PC-3 (cell line): ENCODE measurements around the gene BCLAF1. TPM values are rescaled to one million over a fixed set of nuclear protein-coding genes. Genes with fewer than 3 reads are reported as not detected.

Source experiments
- ATAC-seq: fragments of 200-7000 bp; cut with Tn5 transposase; 2 replicates; pipeline ENCODE4 v1.9.1; 2020; ENCODE audit warnings: mild to moderate bottlenecking, moderate library complexity
- BruUV-seq: library from RNA; stranded (reverse); fragments of 400-500 nt; replicated peaks from 2 replicates; lab custom pipeline; 2021; lab: Mats Ljungman, UMichigan
- CTCF ChIA-PET: fragments of 300-600 bp; sonication (Branson Sonifier 250); formaldehyde crosslinking; loops from one replicate; lab custom pipeline; 2022; ENCODE audit warnings: antibody characterized with exemption; lab: Charles Lee
- POLR2A ChIA-PET: fragments of 300-600 bp; sonication (Branson Sonifier 250); formaldehyde crosslinking; loops from one replicate; lab custom pipeline; 2022; ENCODE audit warnings: antibody characterized with exemption; ENCODE audit not compliant: unreplicated experiment; lab: Charles Lee
- DNase-seq: peaks from one replicate; pipeline ENCODE4 v3.0.0-alpha.2; 2015
- H2AFZ ChIP-seq: fragments of 300-600 bp; sonication (generic); 2 replicates; pipeline ENCODE4 v1.6.0; 2016; ENCODE audit warnings: antibody characterized with exemption, low read length
- H3F3A ChIP-seq: fragments of 300-600 bp; sonication (generic); one replicate; pipeline ENCODE4 v1.6.0; 2017; ENCODE audit warnings: antibody characterized with exemption, low read length, control low read depth, mild to moderate bottlenecking; ENCODE audit not compliant: unreplicated experiment
- H3K27ac ChIP-seq: fragments of 300-600 bp; sonication (generic); 2 replicates; pipeline ENCODE4 v1.5.1; 2016; ENCODE audit warnings: mild to moderate bottlenecking, low read length
- H3K27me3 ChIP-seq: fragments of 300-600 bp; sonication (generic); 2 replicates; pipeline ENCODE4 v1.6.1; 2016; ENCODE audit warnings: low read length, mixed read lengths
- H3K36me3 ChIP-seq: fragments of 300-600 bp; sonication (generic); 2 replicates; pipeline ENCODE4 v1.6.1; 2016; ENCODE audit warnings: low read depth, mixed run types, low read length, mixed read lengths
- H3K4me1 ChIP-seq: fragments of 300-600 bp; sonication (generic); 2 replicates; pipeline ENCODE4 v1.5.1; 2016; ENCODE audit warnings: low read length; ENCODE audit not compliant: insufficient read depth
- H3K4me2 ChIP-seq: fragments of 300-600 bp; sonication (generic); 2 replicates; pipeline ENCODE4 v1.6.0; 2016; ENCODE audit warnings: low read length
- H3K4me3 ChIP-seq: fragments of 300-600 bp; sonication (generic); 2 replicates; pipeline ENCODE4 v1.5.1; 2016; ENCODE audit warnings: mild to moderate bottlenecking, low read length, mixed read lengths
- H3K79me2 ChIP-seq: fragments of 300-600 bp; sonication (generic); 2 replicates; pipeline ENCODE4 v1.6.1; 2017; ENCODE audit warnings: low read length, mixed read lengths
- H3K9ac ChIP-seq: fragments of 300-600 bp; sonication (generic); 2 replicates; pipeline ENCODE4 v1.6.0; 2016; ENCODE audit warnings: mild to moderate bottlenecking, low read length
- H3K9me2 ChIP-seq: fragments of 300-600 bp; sonication (generic); replicated peaks from 2 replicates; pipeline ENCODE4 v1.6.1; 2016; ENCODE audit warnings: mixed run types, low read length, mixed read lengths
- H3K9me3 ChIP-seq: fragments of 300-600 bp; sonication (generic); 2 replicates; pipeline ENCODE4 v1.6.1; 2016; ENCODE audit warnings: low read length, mixed read lengths
- H4K20me1 ChIP-seq: fragments of 300-600 bp; sonication (generic); 2 replicates; pipeline ENCODE4 v1.6.1; 2016; ENCODE audit warnings: low read length, mixed read lengths
- EZH2 ChIP-seq: fragments of 300-600 bp; sonication (generic); IDR thresholded peaks from one replicate; pipeline ENCODE4 v1.6.1; 2017; ENCODE audit warnings: antibody characterized with exemption, mild to moderate bottlenecking, low read length; ENCODE audit not compliant: unreplicated experiment
- EZH2phosphoT487 ChIP-seq: fragments of 300-600 bp; sonication (generic); IDR thresholded peaks from 2 replicates; pipeline ENCODE4 v1.6.1; 2018; ENCODE audit warnings: mild to moderate bottlenecking, antibody characterized with exemption, low read length, borderline replicate concordance
- intact Hi-C: fragments of 100-400 bp; cut with micrococcal nuclease; formaldehyde crosslinking; loops from 2 replicates; pipeline ENCODE4 v1.9.0; 2023
- total RNA-seq: library from RNA; depleted of rRNA; stranded (reverse); fragments of >200 nt; gene quantifications from 2 replicates; pipeline ENCODE4 v1.2.3, GENCODE V29; 2014
- TF ChIP-seq, protein P1 (sequence below): fragments of 300-600 bp; sonication (generic); conservative IDR thresholded peaks from 2 replicates; pipeline ENCODE4 v1.5.1; 2017; ENCODE audit warnings: antibody characterized with exemption, low read depth, mild to moderate bottlenecking, low read length

The BCLAF1 gene
- total RNA-seq, 1 experiment from 2014 or later: 119 TPM

- Histone ChIP-seq H3F3A (no peaks in the 10 kb centered on the region), H3K4me2 (peak overlapping the region; percentile 93), H3K27me3 (no peaks in the 10 kb centered on the region), H3K9me2 (no peaks in the 10 kb centered on the region), H3K9me3 (no peaks in the 10 kb centered on the region), H4K20me1 (peaks cover 50% of the 10 kb centered on the region), H3K79me2 (peaks cover 59% of the 10 kb centered on the region), H3K9ac (peak overlapping the region; percentile 99), H3K27ac (peak overlapping the region; percentile 91), H2AFZ (no peak overlapping the region), H3K4me3 (peak overlapping the region; percentile 79), H3K4me1 (peaks cover 31% of the 10 kb centered on the region), H3K36me3 (0 out of 2 replicates have a peak, but pooled peaks cover 5% of the 10 kb centered on the region)
- BruUV-seq: no TSS peak
- peak; percentile 64 for ATAC-seq
- ChIA-PET POLR2A (interaction anchor here (0.7 to 1.1 kb wide), 3 partner anchors 22 to 503 kb away, joined by 3 to 5 read pairs (median 4); partner anchors contain the start of gene MAP3K5), CTCF (no interaction called here)
- TF ChIP-seq, protein P1, sequence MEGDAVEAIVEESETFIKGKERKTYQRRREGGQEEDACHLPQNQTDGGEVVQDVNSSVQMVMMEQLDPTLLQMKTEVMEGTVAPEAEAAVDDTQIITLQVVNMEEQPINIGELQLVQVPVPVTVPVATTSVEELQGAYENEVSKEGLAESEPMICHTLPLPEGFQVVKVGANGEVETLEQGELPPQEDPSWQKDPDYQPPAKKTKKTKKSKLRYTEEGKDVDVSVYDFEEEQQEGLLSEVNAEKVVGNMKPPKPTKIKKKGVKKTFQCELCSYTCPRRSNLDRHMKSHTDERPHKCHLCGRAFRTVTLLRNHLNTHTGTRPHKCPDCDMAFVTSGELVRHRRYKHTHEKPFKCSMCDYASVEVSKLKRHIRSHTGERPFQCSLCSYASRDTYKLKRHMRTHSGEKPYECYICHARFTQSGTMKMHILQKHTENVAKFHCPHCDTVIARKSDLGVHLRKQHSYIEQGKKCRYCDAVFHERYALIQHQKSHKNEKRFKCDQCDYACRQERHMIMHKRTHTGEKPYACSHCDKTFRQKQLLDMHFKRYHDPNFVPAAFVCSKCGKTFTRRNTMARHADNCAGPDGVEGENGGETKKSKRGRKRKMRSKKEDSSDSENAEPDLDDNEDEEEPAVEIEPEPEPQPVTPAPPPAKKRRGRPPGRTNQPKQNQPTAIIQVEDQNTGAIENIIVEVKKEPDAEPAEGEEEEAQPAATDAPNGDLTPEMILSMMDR: no peak
- TF ChIP-seq EZH2: no peak
- no peak for TF ChIP-seq EZH2phosphoT487
- DNase-seq: peak; percentile 77
- intact Hi-C loops: no loop called here
Measured at GRCh38 chr6:136288566-136289326, 900 bp downstream of the BCLAF1 start.

GRCh38 chr6:136284909-136285308 lies 4.7 kb downstream of the BCLAF1 start:
- no peaks in the 10 kb centered on the region for H3F3A ChIP-seq

More at GRCh38 chr6:136284909-136285308, 4.7 kb downstream of the BCLAF1 start:
- peaks cover 29% of the 10 kb centered on the region for H3K36me3 ChIP-seq
- no peak overlapping the region for H2AFZ ChIP-seq
- peak overlapping the region; percentile 35; the same call in 1 of the 2 replicates for H3K4me3 ChIP-seq
- peaks cover 89% of the 10 kb centered on the region for H4K20me1 ChIP-seq
- no peak overlapping the region for H3K27ac ChIP-seq
- no peak overlapping the region for H3K9ac ChIP-seq
- no TSS peak for BruUV-seq
- no peaks in the 10 kb centered on the region for H3K9me2 ChIP-seq
- H3K4me1 ChIP-seq: peaks cover 33% of the 10 kb centered on the region
- peak overlapping the region; percentile 93 for H3K4me2 ChIP-seq
- peak; percentile 30 for DNase-seq
- peaks cover 97% of the 10 kb centered on the region for H3K79me2 ChIP-seq
- no peaks in the 10 kb centered on the region for H3K9me3 ChIP-seq
- no peak for TF ChIP-seq EZH2
- TF ChIP-seq, protein P1: no peak
- TF ChIP-seq EZH2phosphoT487: no peak
- no peaks in the 10 kb centered on the region for H3K27me3 ChIP-seq
- ChIA-PET POLR2A (no interaction called here), CTCF (no interaction called here)
- intact Hi-C loops: no loop called here
- no peak for ATAC-seq
